ENCODE measurements around the gene CYP2A7. TPM values are rescaled to one million over a fixed set of nuclear protein-coding genes. Genes with fewer than 3 reads are reported as not detected.
"Not testable (repeated sequence)": the region's sequence is repeated elsewhere in the genome, so short reads cannot be mapped to it uniquely, and the experiment has no call there.

CYP2A7 gene
- total and polyA plus RNA-seq, 7 experiments from 2014 or later: not detected

DNA sequence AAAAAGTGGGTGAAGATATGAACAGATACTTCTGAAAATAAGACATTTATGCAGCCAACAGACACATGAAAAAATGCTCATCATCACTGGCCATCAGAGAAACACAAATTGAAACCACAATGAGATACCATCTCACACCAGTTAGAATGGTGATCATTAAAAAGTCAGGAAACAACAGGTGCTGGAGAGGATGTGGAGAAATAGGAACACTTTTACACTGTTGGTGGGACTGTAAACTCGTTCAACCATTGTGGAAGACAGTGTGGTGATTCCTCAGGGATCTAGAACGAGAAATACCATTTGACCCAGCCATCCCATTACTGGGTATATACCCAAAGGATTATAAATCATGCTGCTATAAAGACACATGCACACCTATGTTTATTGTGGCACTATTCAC lies 36.3 kb upstream of the CYP2A7 start:
- H3K27me3 ChIP-seq (ENCODE audit: control insufficient read depth in 2 of 2, insufficient read depth in 2 of 2, low read length in 2 of 2); H3K4me3 Mint-ChIP-seq; H3K4me1 Mint-ChIP-seq; H3K36me3 ChIP-seq (ENCODE audit: control insufficient read depth in 2 of 3, insufficient read depth in 3 of 3, low read length in 3 of 3); H3K9me3 ChIP-seq (ENCODE audit: control insufficient read depth in 2 of 3, low read length in 3 of 3); POLR2A ChIA-PET; H3K4me1 ChIP-seq (ENCODE audit: control insufficient read depth in 2 of 2, insufficient read depth in 2 of 2, low read length in 2 of 2); H3K27ac Mint-ChIP-seq; H3K27ac ChIP-seq (ENCODE audit: low read depth, low read length); CTCF ChIA-PET; H3K4me3 ChIP-seq (ENCODE audit: low read length); DNase-seq; ATAC-seq; intact Hi-C loops (cut with micrococcal nuclease): not testable (repeated sequence)
- peaks cover 3 to 18% (median 10%) of the 10 kb centered on the region in 5 donors for H3K36me3 Mint-ChIP-seq
- peaks cover 0 to 42% (median 6%) of the 10 kb centered on the region in 5 donors for H3K27me3 Mint-ChIP-seq
- H3K9me3 Mint-ChIP-seq: peaks cover 5 to 80% (median 32%) of the 10 kb centered on the region in 11 donors

DNA sequence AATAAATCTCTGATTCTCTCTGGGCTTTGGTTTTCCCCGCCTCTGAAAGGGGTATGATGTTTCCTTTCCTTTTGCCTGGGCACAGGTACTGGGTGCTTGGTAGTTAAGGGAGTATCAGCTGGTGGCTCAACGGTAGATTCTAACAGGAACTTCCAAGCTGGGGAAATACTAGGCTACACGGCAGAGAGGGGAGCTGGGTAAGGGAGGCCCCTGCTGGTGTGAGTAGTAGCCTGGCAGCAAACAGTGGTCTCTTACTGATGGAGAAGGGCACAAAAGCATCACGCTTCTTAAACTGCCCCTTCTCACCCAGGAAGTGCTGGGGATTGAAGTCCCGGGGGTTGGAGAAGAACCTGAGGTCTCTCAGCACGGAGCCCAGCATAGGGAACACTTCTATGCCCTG lies 26.9 kb upstream of the CYP2A7 start:
- H3K4me1 Mint-ChIP-seq: peaks cover 4 to 16% (median 11%) of the 10 kb centered on the region in 7 donors

DNA sequence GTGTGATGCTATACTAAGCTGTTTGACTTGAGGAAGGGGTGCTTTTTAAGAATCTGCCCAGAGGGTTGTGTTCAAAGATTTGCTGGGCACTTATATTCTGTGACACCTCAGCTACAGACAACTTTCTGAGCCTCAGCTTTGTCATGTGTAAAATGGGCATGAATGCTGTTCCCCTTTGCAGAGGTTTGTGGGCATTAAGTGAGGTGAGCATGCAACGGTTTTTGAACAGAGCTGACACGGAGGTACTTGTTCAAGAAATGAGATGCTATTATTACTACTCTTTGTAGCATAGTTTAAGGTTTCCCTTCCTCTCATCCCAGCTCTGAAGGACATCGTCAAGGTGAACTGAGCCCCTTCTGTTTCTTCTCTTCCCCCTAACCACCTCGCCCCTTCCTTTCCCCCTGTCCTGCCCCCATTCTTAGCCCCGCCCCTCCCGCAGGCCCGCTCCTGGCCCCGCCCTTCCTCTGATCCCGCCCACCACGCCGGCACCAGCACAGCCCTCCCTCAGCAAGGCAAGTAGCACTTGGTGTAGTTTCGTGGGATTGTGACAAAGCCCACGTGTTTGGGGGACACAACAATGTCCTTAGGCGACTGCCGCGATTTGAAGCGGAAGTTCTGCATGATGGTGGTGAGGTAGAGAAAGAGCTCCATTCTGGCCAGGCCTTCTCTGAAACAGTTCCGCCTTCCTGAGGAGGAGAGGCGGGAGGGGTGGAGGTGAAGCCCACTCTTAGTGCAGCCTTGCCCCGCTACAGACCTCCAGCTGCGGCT lies 26.1 kb upstream of the CYP2A7 start:
- no peaks in the 10 kb centered on the region for H3K9me3 ChIP-seq (ENCODE audit: control insufficient read depth in 2 of 3, low read length in 3 of 3)
- no peaks in the 10 kb centered on the region for H3K36me3 ChIP-seq (ENCODE audit: control insufficient read depth in 2 of 3, insufficient read depth in 3 of 3, low read length in 3 of 3)
- H3K27ac ChIP-seq (ENCODE audit: low read depth, low read length): peak overlapping the region; percentile 41
- CTCF ChIA-PET: interaction anchor here (0.7 to 1.5 kb wide), 3 partner anchors 89 to 247 kb away, joined by 3 to 8 read pairs (median 5); no protein-coding TSS in a partner anchor
- intact Hi-C loops (cut with micrococcal nuclease): loop anchor here in 1 of 2 donors (1.0 to 2.0 kb wide), 4 partner anchors 63 to 158 kb away; partner anchors contain the start of gene ACTMAP
- H3K4me1 ChIP-seq (ENCODE audit: control insufficient read depth in 2 of 2, insufficient read depth in 2 of 2, low read length in 2 of 2): peaks cover 0 to 10% of the 10 kb centered on the region in 2 donors
- Mint-ChIP-seq H3K9me3 (peaks cover 0 to 6% (median 0%) of the 10 kb centered on the region in 11 donors), H3K27ac (peak overlapping the region in 4 of 9 donors; percentile 56 to 95 (median 88)), H3K4me3 (peak overlapping the region; percentile 46 to 89 (median 82)), H3K36me3 (no peaks in the 10 kb centered on the region), H3K4me1 (peaks cover 4 to 16% (median 11%) of the 10 kb centered on the region in 7 donors), H3K27me3 (peaks cover 7 to 29% (median 13%) of the 10 kb centered on the region in 5 donors)
- peak overlapping the region; percentile 60 for H3K4me3 ChIP-seq (ENCODE audit: low read length)
- no peaks in the 10 kb centered on the region for H3K27me3 ChIP-seq (ENCODE audit: control insufficient read depth in 2 of 2, insufficient read depth in 2 of 2, low read length in 2 of 2)
- POLR2A ChIA-PET: interaction anchor here (0.6 to 2.4 kb wide), 5 partner anchors 34 to 355 kb away, joined by 3 to 11 read pairs (median 3); no protein-coding TSS in a partner anchor
- DNase-seq (peak in 8 of 9 donors; percentile 20 to 72 (median 48)), ATAC-seq (peak; percentile 52)

More for the DNA sequence above, 26.9 kb upstream of the CYP2A7 start:
- Histone ChIP-seq H3K9me3 (ENCODE audit: control insufficient read depth in 2 of 3, low read length in 3 of 3) (no peaks in the 10 kb centered on the region), H3K4me1 (ENCODE audit: control insufficient read depth in 2 of 2, insufficient read depth in 2 of 2, low read length in 2 of 2) (peaks cover 0 to 10% of the 10 kb centered on the region in 2 donors), H3K27ac (ENCODE audit: low read depth, low read length) (no peak overlapping the region), H3K4me3 (ENCODE audit: low read length) (peak overlapping the region; percentile 60), H3K27me3 (ENCODE audit: control insufficient read depth in 2 of 2, insufficient read depth in 2 of 2, low read length in 2 of 2) (no peaks in the 10 kb centered on the region), H3K36me3 (ENCODE audit: control insufficient read depth in 2 of 3, insufficient read depth in 3 of 3, low read length in 3 of 3) (no peaks in the 10 kb centered on the region)
- ChIA-PET POLR2A (interaction anchor here (0.6 to 2.4 kb wide), 4 partner anchors 35 to 246 kb away, joined by 3 to 11 read pairs (median 6); no protein-coding TSS in a partner anchor), CTCF (interaction anchor here (0.7 to 1.5 kb wide), 3 partner anchors 90 to 247 kb away, joined by 3 to 8 read pairs (median 5); no protein-coding TSS in a partner anchor)
- intact Hi-C loops (cut with micrococcal nuclease): loop anchor here in 1 of 2 donors (1.0 to 2.0 kb wide), 6 partner anchors 62 to 235 kb away; partner anchors contain the start of gene ACTMAP
- H3K9me3 Mint-ChIP-seq: peaks cover 1 to 13% (median 7%) of the 10 kb centered on the region in 11 donors
- peak overlapping the region in 9 of 10 donors; percentile 68 to 89 (median 83) for H3K4me3 Mint-ChIP-seq
- H3K36me3 Mint-ChIP-seq: peaks cover 0 to 7% (median 4%) of the 10 kb centered on the region in 5 donors
- ATAC-seq: no peak
- H3K27me3 Mint-ChIP-seq: peaks cover 7 to 32% (median 13%) of the 10 kb centered on the region in 5 donors
- DNase-seq: peak in 5 of 9 donors; percentile 31 to 64 (median 43)
- H3K27ac Mint-ChIP-seq: peak overlapping the region in 5 of 9 donors; percentile 46 to 95 (median 87)

DNA sequence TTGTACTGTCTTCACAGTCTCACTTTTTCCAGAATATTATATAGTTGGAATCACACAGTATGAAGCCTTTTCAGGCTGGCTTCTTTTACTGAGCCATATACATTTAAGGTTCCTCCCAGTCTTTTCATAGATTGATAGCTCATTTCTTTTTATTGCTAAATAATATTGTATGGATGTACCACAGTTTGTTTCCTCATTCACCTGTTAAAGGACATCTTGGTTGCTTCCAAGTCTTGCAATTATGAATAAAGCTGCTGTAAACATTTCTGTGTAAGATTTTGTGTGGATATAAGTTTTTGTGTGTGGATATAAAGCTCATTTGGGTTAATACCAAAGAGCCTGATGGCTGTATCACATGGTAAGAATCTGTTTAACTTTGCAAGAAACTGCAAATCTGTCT lies 24.5 kb upstream of the CYP2A7 start:
- intact Hi-C loops (cut with micrococcal nuclease): no loop called here
- Histone ChIP-seq H3K4me3 (ENCODE audit: low read length) (no peak overlapping the region), H3K27ac (ENCODE audit: low read depth, low read length) (no peak overlapping the region), H3K4me1 (ENCODE audit: control insufficient read depth in 2 of 2, insufficient read depth in 2 of 2, low read length in 2 of 2) (peaks cover 0 to 10% of the 10 kb centered on the region in 2 donors), H3K27me3 (ENCODE audit: control insufficient read depth in 2 of 2, insufficient read depth in 2 of 2, low read length in 2 of 2) (no peaks in the 10 kb centered on the region), H3K9me3 (ENCODE audit: control insufficient read depth in 2 of 3, low read length in 3 of 3) (no peaks in the 10 kb centered on the region), H3K36me3 (ENCODE audit: control insufficient read depth in 2 of 3, insufficient read depth in 3 of 3, low read length in 3 of 3) (no peaks in the 10 kb centered on the region)
- Mint-ChIP-seq H3K9me3 (peaks cover 0 to 3% (median 0%) of the 10 kb centered on the region in 11 donors), H3K27me3 (peaks cover 7 to 26% (median 13%) of the 10 kb centered on the region in 5 donors), H3K4me1 (peaks cover 4 to 16% (median 11%) of the 10 kb centered on the region in 7 donors), H3K27ac (no peak overlapping the region), H3K4me3 (no peak overlapping the region), H3K36me3 (no peaks in the 10 kb centered on the region)
- CTCF ChIA-PET: interaction anchor here (0.7 to 1.2 kb wide), 2 partner anchors 39 to 87 kb away, joined by 3 read pairs; no protein-coding TSS in a partner anchor
- POLR2A ChIA-PET: interaction anchor here (0.6 kb wide), 1 partner anchor 251 kb away, joined by 3 read pairs; no protein-coding TSS in a partner anchor
- DNase-seq: no peak
- no peak for ATAC-seq

DNA sequence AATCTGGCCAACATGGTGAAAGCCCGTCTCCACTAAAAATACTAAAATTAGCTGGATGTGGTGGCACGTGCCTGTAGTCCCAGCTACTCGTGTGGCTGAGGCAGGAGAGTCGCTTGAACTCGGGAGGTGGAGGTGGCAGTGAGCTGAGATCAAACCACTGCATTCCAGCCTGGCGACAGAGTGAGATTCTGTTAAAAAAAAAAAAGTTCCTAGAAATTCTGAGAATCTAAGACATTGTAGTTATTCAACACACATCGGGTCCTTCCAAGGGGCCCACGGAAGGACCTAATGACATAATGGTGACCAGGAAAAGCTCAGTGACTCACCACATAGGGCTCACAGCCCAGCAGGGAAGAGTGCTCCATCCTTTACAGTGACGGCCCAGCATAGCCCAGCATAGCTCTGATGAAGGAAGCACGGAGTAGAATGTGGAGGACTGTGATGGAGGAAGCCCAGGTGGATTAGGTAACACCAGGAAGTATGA lies 22.7 kb upstream of the CYP2A7 start:
- CTCF ChIA-PET: interaction anchor here (0.7 kb wide), 1 partner anchor 222 kb away, joined by 4 read pairs; no protein-coding TSS in a partner anchor
- H3K27ac ChIP-seq (ENCODE audit: low read depth, low read length); H3K36me3 Mint-ChIP-seq; ATAC-seq; H3K36me3 ChIP-seq (ENCODE audit: control insufficient read depth in 2 of 3, insufficient read depth in 3 of 3, low read length in 3 of 3); H3K4me3 Mint-ChIP-seq; POLR2A ChIA-PET; H3K9me3 Mint-ChIP-seq; intact Hi-C loops (cut with micrococcal nuclease); H3K27me3 ChIP-seq (ENCODE audit: control insufficient read depth in 2 of 2, insufficient read depth in 2 of 2, low read length in 2 of 2); H3K4me3 ChIP-seq (ENCODE audit: low read length); H3K9me3 ChIP-seq (ENCODE audit: control insufficient read depth in 2 of 3, low read length in 3 of 3); H3K4me1 ChIP-seq (ENCODE audit: control insufficient read depth in 2 of 2, insufficient read depth in 2 of 2, low read length in 2 of 2); DNase-seq: not testable (repeated sequence)
- peak overlapping the region in 1 of 9 donors; percentile 22 for H3K27ac Mint-ChIP-seq
- peaks cover 2 to 32% (median 11%) of the 10 kb centered on the region in 5 donors for H3K27me3 Mint-ChIP-seq
- H3K4me1 Mint-ChIP-seq: peaks cover 13 to 28% (median 21%) of the 10 kb centered on the region in 7 donors

DNA sequence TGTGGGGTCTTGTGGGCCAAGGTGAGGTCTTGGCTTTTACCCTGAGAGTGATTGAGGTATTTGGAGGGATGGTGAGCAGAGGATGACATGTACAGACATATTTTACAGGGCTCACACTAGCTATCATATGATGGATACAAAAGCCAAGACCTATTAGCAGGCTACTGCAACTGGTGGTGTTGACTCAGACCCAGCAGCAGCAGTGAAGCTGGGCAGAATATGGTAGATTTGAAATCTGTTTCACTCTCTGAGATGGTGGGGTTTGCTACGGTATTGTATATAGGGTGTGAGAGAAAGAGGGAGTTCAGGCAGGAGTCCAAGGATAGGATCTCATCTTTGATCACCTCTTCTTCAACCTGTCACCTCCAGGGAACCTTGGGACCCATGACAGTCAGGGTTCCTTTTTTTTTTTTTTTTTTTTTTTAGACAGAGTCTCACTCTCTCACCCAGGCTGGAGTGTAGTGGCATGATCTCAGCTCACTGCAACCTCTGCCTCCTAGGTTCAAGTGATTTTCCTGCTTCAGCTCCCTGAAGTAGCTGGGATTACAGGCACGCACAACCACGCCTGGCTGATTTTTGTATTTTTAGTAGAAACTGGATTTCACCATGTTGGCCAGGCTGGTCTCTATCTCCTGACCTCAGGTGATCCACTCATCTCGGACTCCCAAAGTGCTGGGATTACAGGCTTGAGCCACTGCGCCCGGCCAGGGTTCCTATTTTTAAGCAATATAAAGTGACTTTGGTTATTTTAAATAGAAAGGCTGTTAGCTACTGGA lies 20.1 kb upstream of the CYP2A7 start:
- DNase-seq; H3K4me3 Mint-ChIP-seq; H3K9me3 Mint-ChIP-seq; ATAC-seq; H3K36me3 ChIP-seq (ENCODE audit: control insufficient read depth in 2 of 3, insufficient read depth in 3 of 3, low read length in 3 of 3); H3K9me3 ChIP-seq (ENCODE audit: control insufficient read depth in 2 of 3, low read length in 3 of 3); H3K36me3 Mint-ChIP-seq; H3K4me3 ChIP-seq (ENCODE audit: low read length); H3K27ac Mint-ChIP-seq; H3K27ac ChIP-seq (ENCODE audit: low read depth, low read length); H3K27me3 ChIP-seq (ENCODE audit: control insufficient read depth in 2 of 2, insufficient read depth in 2 of 2, low read length in 2 of 2); H3K4me1 ChIP-seq (ENCODE audit: control insufficient read depth in 2 of 2, insufficient read depth in 2 of 2, low read length in 2 of 2); intact Hi-C loops (cut with micrococcal nuclease): not testable (repeated sequence)
- CTCF ChIA-PET: interaction anchor here (0.6 to 0.7 kb wide), 2 partner anchors 243 to 893 kb away, joined by 3 read pairs; no protein-coding TSS in a partner anchor
- H3K27me3 Mint-ChIP-seq: peaks cover 0 to 15% (median 4%) of the 10 kb centered on the region in 5 donors
- POLR2A ChIA-PET: interaction anchor here (1.0 kb wide), 1 partner anchor 68 kb away, joined by 4 read pairs; no protein-coding TSS in a partner anchor
- H3K4me1 Mint-ChIP-seq: peaks cover 11 to 20% (median 12%) of the 10 kb centered on the region in 7 donors
